Activated CD8-positive, alpha-beta T cell treated with anti-CD3 and anti-CD28 coated beads for 36 hours (primary cell): ENCODE measurements around the gene KIR2DL4. TPM values are rescaled to one million over a fixed set of nuclear protein-coding genes. Genes with fewer than 3 reads are reported as not detected.
A peak's percentile ranks its signal among the peaks of the same experiment; 100 is the strongest.
"Not testable (repeated sequence)": the region's sequence is repeated elsewhere in the genome, so short reads cannot be mapped to it uniquely, and the experiment has no call there.

ENCODE experiments used
- ATAC-seq: fragments of 200-7000 bp; cut with Tn5 transposase; one replicate; pipeline ENCODE4 v1.10.0; 2021; ENCODE audit warnings: mild to moderate bottlenecking, moderate library complexity
- CTCF ChIA-PET: fragments of 350-600 bp; sonication (Branson Sonifier 250); formaldehyde crosslinking; loops from one replicate; lab custom pipeline; 2021; ENCODE audit warnings: antibody characterized with exemption; lab: Charles Lee
- POLR2A ChIA-PET: fragments of 350-600 bp; sonication (Branson Sonifier 250); formaldehyde crosslinking; loops from one replicate; lab custom pipeline; 2021; ENCODE audit warnings: antibody characterized with exemption; lab: Charles Lee
- DNase-seq: peaks from one replicate; pipeline ENCODE4 v3.0.0-alpha.2; 2020
- H3K27ac Mint-ChIP-seq: one replicate; pipeline ENCODE4 v1.8.0; 2021; ENCODE audit warnings: mild to moderate bottlenecking, mixed read lengths
- H3K27me3 Mint-ChIP-seq: one replicate; pipeline ENCODE4 v1.8.0; 2021; ENCODE audit warnings: mixed read lengths
- H3K36me3 Mint-ChIP-seq: one replicate; pipeline ENCODE4 v1.8.0; 2021; ENCODE audit warnings: low read depth, mixed read lengths
- H3K4me1 Mint-ChIP-seq: one replicate; pipeline ENCODE4 v1.8.0; 2021; ENCODE audit warnings: low read depth, mixed read lengths
- H3K4me3 Mint-ChIP-seq: one replicate; pipeline ENCODE4 v1.8.0; 2021; ENCODE audit warnings: mild to moderate bottlenecking, moderate library complexity, mixed read lengths
- H3K9me3 Mint-ChIP-seq: one replicate; pipeline ENCODE4 v1.8.0; 2021; ENCODE audit warnings: mixed read lengths
- CTCF ChIP-seq: fragments of 200-600 bp; IDR thresholded peaks from one replicate; pipeline ENCODE4 v1.8.0; 2022; ENCODE audit warnings: antibody characterized with exemption, mild to moderate bottlenecking
- intact Hi-C: fragments of 100-400 bp; cut with micrococcal nuclease; formaldehyde crosslinking; loops from one replicate; pipeline ENCODE4 v1.10.0; 2022
- total RNA-seq, 2 experiments: library from RNA; stranded (reverse); gene quantifications; one replicate each; pipeline ENCODE4 v1.2.3, GENCODE V29; 2021

The KIR2DL4 gene
- not detected for total RNA-seq

DNA sequence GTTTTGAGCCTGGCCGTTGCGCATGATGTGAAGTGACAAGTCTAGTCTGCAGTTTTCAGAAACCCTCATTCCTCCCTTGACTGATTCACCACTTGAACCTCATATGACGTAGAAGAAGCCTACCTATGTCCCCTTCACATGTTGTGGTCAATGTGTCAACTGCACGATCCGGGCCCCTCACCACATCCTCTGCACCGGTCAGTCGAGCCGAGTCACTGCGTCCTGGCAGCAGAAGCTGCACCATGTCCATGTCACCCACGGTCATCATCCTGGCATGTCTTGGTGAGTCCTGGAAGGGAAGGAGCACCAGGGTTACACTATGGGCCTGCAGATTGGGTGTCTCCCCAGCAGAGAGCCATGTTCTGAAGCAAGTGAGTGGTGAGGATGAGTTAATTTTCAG lies at the start of gene KIR2DL4:
Gene KIR2DL4, plus strand, starts transcription at position 201 of the 400 bp plus-strand sequence. Its CDS starts 42 bp downstream, at position 243.
- TF ChIP-seq CTCF = no peak
- no peaks in the 10 kb centered on the region for H3K4me1 Mint-ChIP-seq
- H3K27me3 Mint-ChIP-seq = peaks cover 17% of the 10 kb centered on the region
- intact Hi-C loops = no loop called here
- CTCF ChIA-PET = no interaction called here
- peak; percentile 4 for DNase-seq
- H3K4me3 Mint-ChIP-seq = no peak within 1 kb of the TSS
- no peaks in the 10 kb centered on the region for H3K36me3 Mint-ChIP-seq
- no peak within 1 kb of the TSS for H3K27ac Mint-ChIP-seq
- no peaks in the 10 kb centered on the region for H3K9me3 Mint-ChIP-seq
- no peak for ATAC-seq
- POLR2A ChIA-PET = no interaction called here

GRCh38 chr19:54756204-54757110 lies 47.0 kb upstream of the KIR2DL4 start:
- DNase-seq, CTCF ChIA-PET, POLR2A ChIA-PET, H3K27ac Mint-ChIP-seq, H3K27me3 Mint-ChIP-seq, H3K9me3 Mint-ChIP-seq, H3K36me3 Mint-ChIP-seq, H3K4me3 Mint-ChIP-seq, ATAC-seq, intact Hi-C loops, H3K4me1 Mint-ChIP-seq: not testable (repeated sequence)

DNA sequence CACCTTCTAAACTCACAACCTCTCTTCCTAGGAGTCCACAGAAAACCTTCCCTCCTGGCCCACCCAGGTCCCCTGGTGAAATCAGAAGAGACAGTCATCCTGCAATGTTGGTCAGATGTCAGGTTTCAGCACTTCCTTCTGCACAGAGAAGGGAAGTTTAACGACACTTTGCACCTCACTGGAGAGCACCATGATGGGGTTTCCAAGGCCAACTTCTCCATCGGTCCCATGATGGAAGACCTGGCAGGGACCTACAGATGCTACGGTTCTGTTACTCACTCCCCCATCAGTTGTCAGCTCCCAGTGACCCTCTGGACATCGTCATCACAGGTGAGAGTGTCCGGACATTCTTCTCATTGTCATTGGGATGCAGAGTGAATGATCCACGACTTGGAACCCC lies 44.8 kb upstream of the KIR2DL4 start:
- H3K27me3 Mint-ChIP-seq = not testable (repeated sequence)

GRCh38 chr19:54764219-54764618 lies 39.2 kb upstream of the KIR2DL4 start:
- H3K4me3 Mint-ChIP-seq, H3K4me1 Mint-ChIP-seq, ATAC-seq, CTCF ChIA-PET, H3K27ac Mint-ChIP-seq, intact Hi-C loops, H3K36me3 Mint-ChIP-seq, H3K9me3 Mint-ChIP-seq, POLR2A ChIA-PET, DNase-seq: not testable (repeated sequence)
- H3K27me3 Mint-ChIP-seq = peaks cover 11% of the 10 kb centered on the region

More for the DNA sequence above, 44.8 kb upstream of the KIR2DL4 start:
- intact Hi-C loops, H3K4me1 Mint-ChIP-seq, H3K9me3 Mint-ChIP-seq, H3K4me3 Mint-ChIP-seq, ATAC-seq, CTCF ChIA-PET, DNase-seq, POLR2A ChIA-PET, H3K27ac Mint-ChIP-seq, H3K36me3 Mint-ChIP-seq: not testable (repeated sequence)

DNA sequence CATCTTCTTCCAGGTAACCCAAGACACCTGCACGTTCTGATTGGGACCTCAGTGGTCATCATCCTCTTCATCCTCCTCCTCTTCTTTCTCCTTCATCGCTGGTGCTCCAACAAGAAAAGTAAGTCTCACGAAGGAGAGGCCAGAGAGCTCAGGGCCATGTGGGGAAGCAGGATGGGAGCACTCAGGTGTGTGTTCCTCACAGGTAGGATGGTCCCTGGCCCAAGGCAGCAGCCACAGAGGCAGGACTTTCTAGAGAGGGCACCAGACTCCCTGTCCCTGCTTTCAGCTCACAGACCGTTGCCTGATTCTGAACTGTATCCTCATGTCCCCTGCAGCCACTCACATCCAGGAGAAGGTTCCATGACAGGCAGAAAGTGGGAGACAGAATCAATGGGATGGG lies 36.9 kb upstream of the KIR2DL4 start:
- POLR2A ChIA-PET, H3K27ac Mint-ChIP-seq, ATAC-seq, H3K36me3 Mint-ChIP-seq, CTCF ChIA-PET, intact Hi-C loops, H3K9me3 Mint-ChIP-seq, H3K4me1 Mint-ChIP-seq, DNase-seq, H3K4me3 Mint-ChIP-seq: not testable (repeated sequence)
- peaks cover 10% of the 10 kb centered on the region for H3K27me3 Mint-ChIP-seq

DNA sequence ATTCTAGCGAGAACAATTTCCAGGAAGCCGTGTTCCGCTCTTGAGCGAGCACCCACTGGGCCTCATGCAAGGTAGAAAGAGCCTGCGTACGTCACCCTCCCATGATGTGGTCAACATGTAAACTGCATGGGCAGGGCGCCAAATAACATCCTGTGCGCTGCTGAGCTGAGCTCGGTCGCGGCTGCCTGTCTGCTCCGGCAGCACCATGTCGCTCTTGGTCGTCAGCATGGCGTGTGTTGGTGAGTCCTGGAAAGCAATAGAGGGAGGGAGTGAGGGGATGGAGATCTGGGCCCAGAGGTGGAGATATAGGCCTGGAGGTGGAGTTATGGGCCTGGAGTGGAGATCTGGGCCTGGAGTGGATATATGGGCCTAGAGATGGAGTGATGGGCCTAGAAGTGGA lies 33.8 kb upstream of the KIR2DL4 start, which contains the start of gene KIR2DL1:
Gene KIR2DL1, plus strand, starts transcription at position 148 of the 400 bp plus-strand sequence. Its CDS starts 58 bp downstream, at position 206.
- H3K27ac Mint-ChIP-seq = not testable (repeated sequence)

DNA sequence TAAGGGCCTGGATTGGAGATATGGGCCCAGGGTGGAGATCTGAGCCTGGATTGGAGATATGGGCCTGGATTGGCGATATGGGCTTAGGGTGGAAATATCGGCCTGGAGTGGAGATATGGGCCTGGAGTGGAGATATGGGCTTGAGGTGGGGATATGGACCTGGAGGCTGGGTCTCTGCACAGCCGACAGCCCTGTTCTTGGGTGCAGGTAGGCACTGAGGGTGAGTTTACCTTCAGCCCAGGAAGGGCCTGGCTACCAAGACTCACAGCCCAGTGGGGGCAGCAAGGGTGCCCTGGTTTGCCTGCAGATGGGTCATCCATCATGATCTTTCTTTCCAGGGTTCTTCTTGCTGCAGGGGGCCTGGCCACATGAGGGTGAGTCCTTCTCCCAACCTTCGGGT lies 32.9 kb upstream of the KIR2DL4 start:
- H3K4me1 Mint-ChIP-seq, POLR2A ChIA-PET, CTCF ChIA-PET, intact Hi-C loops, ATAC-seq, H3K4me3 Mint-ChIP-seq, H3K36me3 Mint-ChIP-seq, H3K27me3 Mint-ChIP-seq, H3K27ac Mint-ChIP-seq, H3K9me3 Mint-ChIP-seq, DNase-seq: not testable (repeated sequence)

More for the DNA sequence above, 33.8 kb upstream of the KIR2DL4 start, which contains the start of gene KIR2DL1:
- ATAC-seq, intact Hi-C loops, H3K27me3 Mint-ChIP-seq, H3K9me3 Mint-ChIP-seq, POLR2A ChIA-PET, H3K4me1 Mint-ChIP-seq, CTCF ChIA-PET, DNase-seq, H3K36me3 Mint-ChIP-seq, H3K4me3 Mint-ChIP-seq: not testable (repeated sequence)

- H3K36me3 Mint-ChIP-seq, POLR2A ChIA-PET, H3K27ac Mint-ChIP-seq, H3K27me3 Mint-ChIP-seq, CTCF ChIA-PET, ATAC-seq, DNase-seq, H3K9me3 Mint-ChIP-seq, intact Hi-C loops, H3K4me3 Mint-ChIP-seq, H3K4me1 Mint-ChIP-seq: not testable (repeated sequence)
Observed at GRCh38 chr19:54771018-54771960, 32.1 kb upstream of the KIR2DL4 start.

GRCh38 chr19:54772666-54773065 lies 30.7 kb upstream of the KIR2DL4 start:
- POLR2A ChIA-PET, H3K36me3 Mint-ChIP-seq: not testable (repeated sequence)

GRCh38 chr19:54775095-54775815 lies 28.2 kb upstream of the KIR2DL4 start:
- POLR2A ChIA-PET, CTCF ChIA-PET, H3K36me3 Mint-ChIP-seq, ATAC-seq, H3K9me3 Mint-ChIP-seq, DNase-seq, intact Hi-C loops, H3K27ac Mint-ChIP-seq, H3K4me3 Mint-ChIP-seq, H3K4me1 Mint-ChIP-seq, H3K27me3 Mint-ChIP-seq: not testable (repeated sequence)

More at GRCh38 chr19:54772666-54773065, 30.7 kb upstream of the KIR2DL4 start:
- H3K4me1 Mint-ChIP-seq, DNase-seq, H3K4me3 Mint-ChIP-seq, intact Hi-C loops, ATAC-seq, H3K27ac Mint-ChIP-seq, H3K27me3 Mint-ChIP-seq, H3K9me3 Mint-ChIP-seq, CTCF ChIA-PET: not testable (repeated sequence)
